NCI-H2081 (cell line): ENCODE measurements around the gene CCT5.
"Not testable (repeated sequence)": the region's sequence is repeated elsewhere in the genome, so short reads cannot be mapped to it uniquely, and the experiment has no call there.

Experiments used
- DNase-seq, 2 experiments: peaks; one replicate each; lab custom pipeline; 2025; lab: John Stamatoyannopoulos, UW

CCT5 gene

GRCh38 chr5:10277773-10278630, 27.9 kb downstream of the CCT5 start:
- no peak for DNase-seq

GRCh38 chr5:10278658-10279279, 28.7 kb downstream of the CCT5 start:
- no peak for DNase-seq

GRCh38 chr5:10279328-10279727, 29.2 kb downstream of the CCT5 start:
- DNase-seq: no peak

- no peak for DNase-seq
These were observed 30.0 kb downstream of the CCT5 start for GRCh38 chr5:10279925-10280720.

- DNase-seq: peak; percentile 97
These were observed 34.0 kb downstream of the CCT5 start for GRCh38 chr5:10283927-10284635.

GRCh38 chr5:10285362-10285761, 35.3 kb downstream of the CCT5 start:
- DNase-seq: not testable (repeated sequence)

GRCh38 chr5:10286162-10286861, 36.2 kb downstream of the CCT5 start:
- no peak for DNase-seq

GRCh38 chr5:10286862-10287227, 36.8 kb downstream of the CCT5 start:
- no peak for DNase-seq

GRCh38 chr5:10288592-10289219, 38.6 kb downstream of the CCT5 start:
- DNase-seq: peak; percentile 100

- peak in 1 of 2 experiments; percentile 77 for DNase-seq
These were observed 39.3 kb downstream of the CCT5 start for GRCh38 chr5:10289353-10289752.

GRCh38 chr5:10289991-10290390, 39.9 kb downstream of the CCT5 start:
- no peak for DNase-seq

GRCh38 chr5:10290438-10290837, 40.4 kb downstream of the CCT5 start:
- DNase-seq: no peak

- DNase-seq: no peak
These were observed 41.7 kb downstream of the CCT5 start for GRCh38 chr5:10291692-10292339.

GRCh38 chr5:10293907-10294662, 44.0 kb downstream of the CCT5 start:
- DNase-seq: no peak

- no peak for DNase-seq
These were observed 45.7 kb downstream of the CCT5 start for GRCh38 chr5:10295619-10296326.

- peak; percentile 41 to 61 for DNase-seq
These were observed 47.6 kb downstream of the CCT5 start for GRCh38 chr5:10297646-10298204.

GRCh38 chr5:10300246-10300645, 50.2 kb downstream of the CCT5 start:
- no peak for DNase-seq

GRCh38 chr5:10301266-10301665, 51.2 kb downstream of the CCT5 start:
- DNase-seq: peak; percentile 79 to 90
